ENCODE data around the gene DYRK3. TPM values are rescaled to one million over a fixed set of nuclear protein-coding genes. Genes with fewer than 3 reads are reported as not detected.
A peak's percentile ranks its signal among the peaks of the same experiment; 100 is the strongest.

DYRK3 gene
- total RNA-seq, 4 donors from 2014 or later = 14.5 to 21.2 (median 15.9) TPM

- H3K9me3 ChIP-seq = no peaks in the 10 kb centered on the region
- no peaks in the 10 kb centered on the region for H3K27me3 ChIP-seq
- DNase-seq = no peak
- intact Hi-C loops (cut with DNase I) = no loop called here
- TF ChIP-seq CTCF (IDR thresholded peaks at IDR 0.05) = no peak
- no peak for TF ChIP-seq POLR2A (IDR thresholded peaks at IDR 0.05)
- H3K4me1 ChIP-seq = no peaks in the 10 kb centered on the region
- 90% methylated on average over 5 of the region's 5 CpGs for WGBS, 2 donors
- no peak overlapping the region for H3K4me3 ChIP-seq (replicated peaks in 1 of 3)
- no peak overlapping the region for H3K27ac ChIP-seq
- H3K36me3 ChIP-seq = peaks cover 14% of the 10 kb centered on the region in 2 donors
Measured at GRCh38 chr1:206649261-206649921, 14.1 kb downstream of the DYRK3 start.

GRCh38 chr1:206651014-206651413 is 15.7 kb downstream of the DYRK3 start:
- no peaks in the 10 kb centered on the region for H3K27me3 ChIP-seq
- intact Hi-C loops (cut with DNase I) = no loop called here
- no peaks in the 10 kb centered on the region for H3K9me3 ChIP-seq
- peaks cover 14% of the 10 kb centered on the region in 2 donors for H3K36me3 ChIP-seq
- no peak for DNase-seq
- TF ChIP-seq POLR2A (IDR thresholded peaks at IDR 0.05) (no peak), CTCF (IDR thresholded peaks at IDR 0.05) (no peak)
- peaks cover 9 to 13% of the 10 kb centered on the region in 2 donors for H3K4me1 ChIP-seq
- WGBS, 2 donors = 97 to 100% methylated on average over 3 of the region's 3 CpGs
- no peak overlapping the region for H3K4me3 ChIP-seq (replicated peaks in 1 of 3)
- no peak overlapping the region for H3K27ac ChIP-seq

GRCh38 chr1:206651958-206652890 is 16.9 kb downstream of the DYRK3 start:
- Histone ChIP-seq H3K9me3 (no peaks in the 10 kb centered on the region), H3K27me3 (no peaks in the 10 kb centered on the region), H3K4me1 (peaks cover 9 to 13% of the 10 kb centered on the region in 2 donors), H3K27ac (no peak overlapping the region), H3K36me3 (peaks cover 13 to 14% of the 10 kb centered on the region in 2 donors), H3K4me3 (replicated peaks in 1 of 3) (no peak overlapping the region)
- peak; percentile 18 to 41 for DNase-seq
- intact Hi-C loops (cut with DNase I) = no loop called here
- 88 to 89% methylated on average over 5 of the region's 5 CpGs for WGBS, 2 donors
- TF ChIP-seq POLR2A (IDR thresholded peaks at IDR 0.05) = no peak
- no peak for TF ChIP-seq CTCF (IDR thresholded peaks at IDR 0.05)

- DNase-seq = no peak
- Histone ChIP-seq H3K4me1 (peaks cover 13 to 15% of the 10 kb centered on the region in 2 donors), H3K36me3 (no peaks in the 10 kb centered on the region), H3K4me3 (replicated peaks in 1 of 3) (no peak overlapping the region), H3K27me3 (no peaks in the 10 kb centered on the region), H3K9me3 (no peaks in the 10 kb centered on the region), H3K27ac (no peak overlapping the region)
- 90% methylated on average over 7 of the region's 7 CpGs for WGBS, 2 donors
- intact Hi-C loops (cut with DNase I) = no loop called here
- TF ChIP-seq POLR2A (IDR thresholded peaks at IDR 0.05) (no peak), CTCF (IDR thresholded peaks at IDR 0.05) (no peak)
Measured at GRCh38 chr1:206653715-206654459, 18.6 kb downstream of the DYRK3 start.

Measured in thyroid gland (tissue), 4 donors.